GM19324 (cell line): ENCODE measurements around the gene GLTP.

Experiments
- ATAC-seq: cut with Tn5 transposase; IDR thresholded peaks from one replicate; pipeline ENCODE4 v1.9.1; 2021; ENCODE audit warnings: mild to moderate bottlenecking, moderate library complexity; ENCODE audit not compliant: unreplicated experiment, low FRiP score

GLTP gene

GRCh38 chr12:109847142-109847735 lies 33.1 kb downstream of the GLTP start:
- ATAC-seq = no peak

- no peak for ATAC-seq
These were observed 34.5 kb downstream of the GLTP start for GRCh38 chr12:109845824-109846205.

- ATAC-seq = peak; percentile 89
These were observed 35.1 kb downstream of the GLTP start for GRCh38 chr12:109844983-109845823.

GRCh38 chr12:109844091-109844490 lies 36.2 kb downstream of the GLTP start:
- ATAC-seq = no peak

- no peak for ATAC-seq
These were observed 38.3 kb downstream of the GLTP start for GRCh38 chr12:109842021-109842420.

- ATAC-seq = no peak
These were observed 39.0 kb downstream of the GLTP start for GRCh38 chr12:109841356-109841755.

- ATAC-seq = no peak
These were observed 39.9 kb downstream of the GLTP start for GRCh38 chr12:109840305-109841074.

- ATAC-seq = no peak
These were observed 40.9 kb downstream of the GLTP start for GRCh38 chr12:109839444-109839843.

- ATAC-seq = no peak
These were observed 43.4 kb downstream of the GLTP start for GRCh38 chr12:109836916-109837315.

GRCh38 chr12:109835827-109836226 lies 44.5 kb downstream of the GLTP start:
- no peak for ATAC-seq

- no peak for ATAC-seq
These were observed 46.8 kb downstream of the GLTP start, which contains the start of gene TRPV4 for GRCh38 chr12:109833307-109834189. Gene TRPV4 (minus strand): TSS chr12:109833398. CDS start chr12:109814796, 18,602 bp downstream.

- ATAC-seq = no peak
These were observed 47.6 kb downstream of the GLTP start for GRCh38 chr12:109832541-109833306.

- ATAC-seq = no peak
These were observed 48.4 kb downstream of the GLTP start for GRCh38 chr12:109831929-109832328.

GRCh38 chr12:109831365-109831764 lies 49.0 kb downstream of the GLTP start:
- no peak for ATAC-seq

GRCh38 chr12:109830718-109831117 lies 49.6 kb downstream of the GLTP start:
- no peak for ATAC-seq

- no peak for ATAC-seq
These were observed 50.1 kb downstream of the GLTP start for GRCh38 chr12:109830267-109830666.

GRCh38 chr12:109829667-109830066 lies 50.7 kb downstream of the GLTP start:
- ATAC-seq = no peak

- ATAC-seq = no peak
These were observed 51.4 kb downstream of the GLTP start for GRCh38 chr12:109828754-109829511.
